Measurements from ENCODE around the gene CHTF18.

- TF ChIP-seq POLR2A (IDR thresholded peaks at IDR 0.05; ENCODE audit: low read depth, low read length) (no peak), CTCF (IDR thresholded peaks at IDR 0.05; ENCODE audit: extremely low read depth in 1 of 2, insufficient read depth in 1 of 2, low read depth in 1 of 2, low read length in 2 of 2) (no peak), POLR2AphosphoS5 (IDR thresholded peaks at IDR 0.05; ENCODE audit: insufficient read depth, low read depth, low read length) (no peak), EZH2 (IDR thresholded peaks at IDR 0.05; ENCODE audit: borderline replicate concordance, low read depth, low read length, severe bottlenecking) (no peak), JUN (IDR thresholded peaks at IDR 0.05; ENCODE audit: borderline replicate concordance, insufficient read depth, insufficient read length, low read depth) (no peak), FOS (IDR thresholded peaks at IDR 0.05; ENCODE audit: borderline replicate concordance, insufficient read depth, low read length) (no peak), GATA2 (IDR thresholded peaks at IDR 0.05; ENCODE audit: insufficient read depth, insufficient read length, low read depth, low read length) (no peak)
These were observed 24.2 kb upstream of the CHTF18 start for GRCh38 chr16:764184-764750.

Data from endothelial cell of umbilical vein (primary cell).